Endometrium (tissue), 2 donors: ENCODE data around the gene GGPS1.
"Not testable (repeated sequence)": the region's sequence is repeated elsewhere in the genome, so short reads cannot be mapped to it uniquely, and the experiment has no call there.

Experiments
- FAIRE-seq: peaks from 2 replicates; lab custom pipeline; 2012; peaks lifted over from hg19 to GRCh38; lab: Jason Lieb, UNC
- donor health status: control.
- donor health status: control.

The GGPS1 gene

DNA sequence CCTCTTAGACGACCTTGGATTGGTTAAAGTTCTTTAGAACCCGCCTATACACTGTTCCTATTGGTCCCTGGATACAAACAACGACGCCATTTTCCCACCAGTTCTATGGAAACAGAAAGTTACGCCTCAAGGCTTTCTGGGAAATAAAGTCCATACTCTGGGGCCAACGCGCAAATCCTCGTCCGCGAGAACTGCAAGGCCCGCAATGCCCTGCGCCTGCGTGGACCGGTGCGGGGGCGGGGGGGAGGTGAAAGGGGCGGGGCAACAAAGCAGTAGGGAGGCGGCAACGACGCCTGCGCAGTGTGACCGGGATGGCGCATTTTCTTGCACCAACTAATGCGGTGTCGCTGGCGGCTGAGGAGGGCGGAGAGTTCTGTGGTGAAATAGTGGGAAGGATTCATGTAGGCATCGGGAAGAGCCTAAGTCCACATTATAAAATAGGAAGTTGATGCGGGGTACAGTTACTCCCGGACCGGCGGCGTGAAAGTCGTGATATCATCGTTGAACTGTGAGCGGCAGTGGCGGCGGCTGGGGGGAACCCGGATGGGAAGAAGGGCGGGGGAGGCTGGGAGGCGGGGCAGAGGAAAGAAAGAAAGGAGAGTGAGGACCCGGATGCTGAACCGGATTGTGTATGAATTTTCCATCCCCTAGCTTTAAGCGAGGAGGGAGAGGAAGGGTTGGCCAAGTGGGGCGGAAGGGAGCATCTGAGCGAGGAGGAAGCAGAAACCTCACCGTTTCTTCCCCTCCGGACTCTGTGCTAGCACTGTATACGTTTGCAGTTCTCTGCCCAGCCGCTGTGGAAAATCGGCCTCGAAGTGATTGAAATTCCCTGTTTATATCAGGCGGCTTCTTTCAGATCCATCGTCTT, at the start of gene GGPS1:
TSS of gene GGPS1 (plus strand) at position 300 of the 868 bp plus-strand sequence. CDS start 6,695 bp downstream, outside the sequence.
- peak; percentile 88 for FAIRE-seq

DNA sequence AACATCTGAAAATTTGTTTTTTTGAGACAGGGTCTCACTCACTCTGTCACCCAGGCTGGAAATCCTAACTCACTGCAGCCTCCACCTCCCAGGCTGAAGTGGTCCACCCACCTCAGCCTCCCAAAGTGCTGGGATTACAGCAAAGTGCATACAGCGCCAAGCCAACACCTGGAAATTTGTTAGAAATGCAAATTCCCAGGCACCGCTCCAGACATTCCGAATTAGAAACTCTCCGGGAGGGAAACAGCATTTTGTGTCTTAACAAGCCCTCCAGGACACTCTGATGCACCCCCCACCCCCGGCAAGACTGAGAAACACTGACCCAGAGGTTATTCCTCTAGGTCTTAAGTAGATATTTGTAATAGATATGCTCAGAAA, 49.5 kb upstream of the GGPS1 start:
- no peak for FAIRE-seq

DNA sequence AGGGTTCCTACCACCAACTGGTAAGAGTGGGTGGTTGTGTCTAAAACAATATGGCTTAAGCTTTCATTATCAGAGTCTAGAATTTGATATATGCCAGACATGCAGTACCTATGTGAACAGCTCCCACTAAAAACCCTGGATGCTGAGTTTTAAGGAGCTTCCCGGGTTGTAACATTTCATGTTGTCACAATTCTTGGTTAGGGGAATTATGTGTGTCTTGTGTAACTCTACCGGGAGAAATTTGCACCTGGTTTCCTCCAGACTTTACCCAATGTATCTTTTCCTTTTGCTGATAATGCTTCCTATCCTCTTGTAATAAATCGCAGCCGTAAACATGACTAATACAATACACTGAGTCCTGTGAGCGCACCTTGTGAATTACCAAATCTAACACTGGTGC, 48.7 kb upstream of the GGPS1 start:
- no peak for FAIRE-seq

DNA sequence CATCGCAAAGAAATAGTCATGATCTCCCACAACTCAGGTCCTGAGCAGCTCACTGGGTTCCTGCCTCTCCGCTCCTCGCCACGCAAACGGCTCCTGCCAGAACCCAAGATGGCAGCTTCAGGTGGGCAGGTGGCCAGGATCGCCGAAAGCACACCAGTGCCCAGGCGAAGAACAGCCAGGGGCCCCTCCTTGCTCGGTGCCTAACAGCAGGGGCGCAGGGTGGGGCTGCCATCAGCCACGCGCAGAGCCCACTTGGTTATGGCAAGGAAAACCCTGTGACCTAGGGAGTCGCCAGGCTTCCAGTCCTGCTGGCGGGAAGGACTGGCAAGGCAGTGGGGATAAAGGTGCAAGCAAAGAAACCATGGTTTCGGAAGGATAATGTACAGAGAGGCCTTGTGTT, 47.9 kb upstream of the GGPS1 start:
- no peak for FAIRE-seq

DNA sequence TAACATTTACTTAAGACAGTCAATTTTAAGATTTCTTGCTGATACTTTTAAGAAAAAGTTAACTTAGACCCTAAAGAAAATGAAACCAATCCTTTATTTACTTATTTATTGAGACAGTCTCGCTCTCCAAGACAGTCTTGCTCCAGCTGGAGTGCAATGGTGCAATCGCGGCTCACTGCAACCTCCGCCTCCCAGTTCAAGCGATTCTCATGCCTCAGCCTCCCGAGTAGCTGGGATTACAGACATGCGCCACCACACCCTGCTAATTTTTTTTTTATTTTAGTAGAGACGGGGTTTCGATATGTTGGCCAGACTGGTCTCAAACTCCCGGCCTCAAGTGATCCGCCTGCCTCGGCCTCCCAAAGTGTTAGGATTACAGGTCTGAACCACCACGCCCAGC, 44.7 kb upstream of the GGPS1 start:
- not testable (repeated sequence) for FAIRE-seq

DNA sequence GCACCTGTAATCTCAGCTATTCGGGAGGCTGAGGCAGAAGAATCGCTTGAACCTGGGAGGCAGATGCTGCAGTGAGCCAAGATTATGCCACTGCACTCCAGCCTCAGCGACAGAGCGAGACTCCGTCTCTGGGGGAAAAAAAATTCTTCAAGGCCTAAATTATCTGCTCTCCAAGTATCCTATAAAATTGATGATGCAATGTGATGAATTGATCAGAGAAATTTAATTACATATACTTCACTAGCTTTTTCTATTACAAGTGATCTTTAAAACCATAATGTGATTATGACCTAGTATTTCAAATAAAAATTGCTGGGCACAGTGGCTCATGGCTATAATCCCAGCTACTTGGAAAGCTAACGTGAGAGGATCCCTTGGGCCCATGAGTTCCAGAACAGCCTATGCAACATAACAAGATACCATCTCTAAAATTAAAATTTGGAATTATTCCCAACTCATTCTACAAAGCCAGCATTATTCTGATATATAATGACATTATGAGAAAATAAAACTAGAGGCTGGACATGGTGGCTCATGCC, 44.1 kb upstream of the GGPS1 start:
- no peak for FAIRE-seq

DNA sequence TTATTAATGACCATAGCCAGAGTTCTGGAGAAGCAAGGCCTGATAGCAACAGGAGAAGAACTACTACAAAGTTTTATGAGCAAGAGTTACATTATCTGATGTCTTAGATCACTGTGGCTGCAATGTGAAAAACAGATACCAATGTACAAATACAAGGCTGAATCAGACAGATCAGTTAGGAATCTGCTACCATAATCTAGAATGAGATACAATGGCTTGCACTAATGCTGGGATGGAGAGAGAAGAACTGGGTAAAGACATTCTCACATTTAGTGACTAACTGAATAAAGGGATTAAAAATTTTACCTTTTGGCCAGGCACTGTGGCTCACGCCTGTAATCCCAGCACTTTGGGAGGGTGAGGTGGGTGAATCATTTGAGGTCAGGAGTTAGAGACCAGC, 41.7 kb upstream of the GGPS1 start:
- no peak for FAIRE-seq

DNA sequence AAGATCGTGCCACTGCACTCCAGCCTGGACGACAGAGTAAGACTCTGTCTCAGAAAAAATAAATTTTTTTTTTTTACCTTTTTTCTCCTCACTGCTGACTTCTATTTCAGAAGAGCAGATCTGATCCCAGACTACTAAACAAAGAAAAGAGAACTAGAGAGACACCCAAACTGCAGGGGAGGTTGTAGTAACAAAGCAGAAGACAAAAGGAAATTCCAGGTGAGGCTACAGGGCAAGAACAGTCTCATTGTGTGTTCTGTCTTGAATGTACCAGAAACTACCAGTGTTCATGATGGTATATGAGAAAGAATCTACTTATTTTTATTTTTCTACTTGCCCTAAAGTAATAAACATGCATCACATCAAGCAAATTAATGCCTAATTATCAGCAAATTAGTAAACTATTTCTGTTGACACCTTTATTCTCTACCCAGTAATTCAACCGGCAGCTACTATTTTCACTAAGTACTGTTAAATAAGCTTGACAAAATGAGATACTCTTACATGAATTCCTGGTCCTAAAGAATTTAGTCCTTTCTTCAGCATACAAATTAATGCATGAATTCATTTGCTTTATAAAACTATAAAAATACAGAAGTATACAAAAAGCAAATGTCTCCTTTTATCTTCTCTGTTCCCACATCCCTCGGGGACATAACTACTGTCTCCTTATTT, 41.0 kb upstream of the GGPS1 start:
- no peak for FAIRE-seq

DNA sequence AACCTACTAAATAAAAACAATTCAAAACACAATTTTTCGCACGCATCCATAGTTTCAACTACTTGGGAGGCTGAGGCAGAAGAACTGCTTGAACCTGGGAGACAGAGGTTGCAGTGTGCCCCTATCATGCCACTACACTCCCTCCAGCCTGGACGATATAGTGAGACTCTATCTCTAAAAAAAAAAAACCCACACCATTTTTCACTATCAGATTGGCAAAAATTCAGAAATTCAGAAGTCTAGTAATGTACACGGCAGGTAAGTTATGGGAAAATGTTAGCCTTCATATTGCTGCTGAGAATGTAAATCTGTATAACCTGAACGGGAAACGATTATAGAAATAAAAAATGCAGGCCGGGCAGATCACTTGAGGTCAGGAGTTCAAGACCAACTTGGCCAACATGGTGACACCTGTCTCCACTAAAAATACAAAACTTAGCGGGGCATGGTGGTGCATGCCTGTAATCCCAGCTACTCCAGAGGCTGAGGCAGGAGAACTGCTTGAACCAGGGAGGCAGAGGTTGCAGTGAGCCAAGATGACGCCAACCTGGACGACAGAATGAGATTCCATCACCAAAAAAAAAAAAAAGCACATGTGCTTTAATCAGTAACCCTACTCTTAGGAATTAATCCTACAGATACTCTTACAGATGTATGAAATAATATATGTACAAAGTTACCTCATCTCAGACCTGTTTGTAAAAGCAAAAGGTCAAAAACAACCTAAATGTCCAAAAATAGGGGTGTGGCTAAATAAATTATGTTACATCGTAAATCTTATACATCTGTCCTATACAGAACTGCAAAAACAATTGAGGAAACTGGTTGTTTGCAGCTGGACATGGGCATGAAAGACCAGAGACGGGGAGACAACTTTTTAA, 38.3 kb upstream of the GGPS1 start:
- FAIRE-seq, result no peak

DNA sequence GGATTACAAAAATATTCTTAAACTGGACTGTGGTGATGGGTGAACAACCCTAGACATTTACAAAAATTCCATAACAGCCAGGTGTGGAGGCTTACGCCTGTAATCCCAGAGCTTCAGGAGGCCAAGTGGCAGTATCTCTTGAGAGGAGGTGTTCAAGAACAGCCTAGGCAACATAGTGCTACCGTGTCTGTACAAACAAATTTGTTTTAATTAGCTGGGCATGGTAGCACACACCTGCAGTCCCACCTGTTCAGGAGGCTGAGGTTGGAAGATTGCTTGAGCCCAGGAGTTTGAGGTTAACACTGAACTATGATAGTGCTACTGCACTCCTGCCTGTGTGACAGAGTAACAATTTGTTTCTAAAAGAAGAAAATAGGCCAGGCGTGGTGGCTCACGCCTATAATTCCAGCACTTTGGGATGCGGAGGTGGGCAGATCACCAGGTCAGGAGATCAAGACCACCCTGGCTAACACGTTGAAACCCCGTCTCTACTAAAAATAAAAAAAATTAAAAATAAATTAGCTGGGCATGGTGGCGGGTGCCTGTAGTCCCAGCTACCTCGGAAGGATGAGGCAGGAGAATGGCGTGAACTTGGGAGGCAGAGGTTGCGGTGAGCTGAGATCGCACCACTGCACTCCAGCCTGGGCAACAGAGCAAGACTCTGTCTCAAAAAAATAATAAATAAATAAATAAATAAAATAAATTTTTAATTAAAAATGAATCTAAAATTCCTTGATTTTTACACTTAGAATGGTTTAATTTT, 37.4 kb upstream of the GGPS1 start:
- no peak for FAIRE-seq

DNA sequence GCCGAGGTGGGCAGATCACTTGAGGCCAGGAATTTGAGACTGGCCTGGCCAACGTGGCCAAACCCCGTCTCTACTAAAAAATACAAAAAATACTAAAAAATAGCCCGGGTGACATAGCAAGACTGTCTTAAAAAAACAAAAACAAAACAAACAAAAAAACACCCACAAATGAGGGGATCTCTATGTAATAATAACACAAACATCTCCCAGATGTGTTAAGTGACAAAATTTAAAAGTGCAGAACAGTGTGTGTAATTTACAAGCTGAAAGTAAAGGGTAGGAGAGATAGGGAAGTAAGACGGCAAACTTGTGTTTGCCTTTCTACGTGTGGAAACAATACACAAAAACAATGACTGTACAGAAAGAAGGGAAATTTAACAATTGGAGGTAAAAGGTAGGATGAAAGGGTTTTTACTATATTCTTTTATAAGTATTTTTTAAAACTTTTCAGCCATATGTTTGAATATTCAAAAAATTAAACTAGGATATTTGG, 36.7 kb upstream of the GGPS1 start:
- FAIRE-seq, result peak; percentile 61

DNA sequence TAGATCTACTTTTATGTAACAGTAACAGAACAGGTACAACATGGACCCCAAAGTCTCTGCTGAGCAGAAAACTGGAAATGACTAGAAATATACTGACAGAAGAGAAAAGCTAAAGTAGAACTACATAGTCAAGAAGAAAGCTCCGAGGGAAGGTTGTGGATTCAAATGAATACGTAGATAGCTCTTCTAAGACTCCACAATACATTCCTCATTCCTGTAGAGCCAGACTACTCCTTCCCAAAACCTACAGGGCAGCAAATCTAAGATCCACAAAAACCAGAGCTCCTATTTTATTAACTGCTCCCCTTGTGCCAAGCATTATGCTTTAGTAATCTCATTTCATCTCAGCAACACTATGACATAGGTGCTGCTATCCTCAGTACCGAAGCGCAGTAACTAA, 35.6 kb upstream of the GGPS1 start:
- FAIRE-seq, result no peak

DNA sequence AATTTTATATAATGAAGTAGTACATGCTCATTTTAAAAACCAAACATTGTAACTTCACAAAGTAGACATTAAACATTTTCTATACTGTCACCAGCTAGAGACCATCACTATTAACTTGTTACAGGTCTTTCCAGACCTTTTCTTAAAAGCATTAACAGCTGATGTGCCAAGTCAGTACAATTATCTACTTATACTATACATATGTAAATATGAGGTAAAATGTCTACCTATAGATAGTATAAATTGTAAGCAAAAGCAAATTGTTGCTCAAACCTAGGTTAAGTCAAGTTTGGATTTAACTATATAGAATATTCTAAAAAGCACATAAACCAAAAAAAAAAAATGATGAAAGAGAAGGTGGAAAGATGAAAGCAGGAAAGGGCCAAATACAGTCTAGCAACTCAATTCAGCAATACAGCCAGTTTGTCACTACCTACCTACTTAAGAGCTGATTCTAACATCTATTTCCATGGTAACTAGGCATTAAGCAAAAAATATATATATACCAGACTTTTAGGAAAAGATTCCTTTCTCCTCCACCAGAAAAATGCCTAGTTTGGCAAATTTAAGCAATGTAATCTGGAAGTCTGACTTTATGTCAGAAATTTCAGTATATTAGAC, 34.9 kb upstream of the GGPS1 start:
- FAIRE-seq, result no peak

DNA sequence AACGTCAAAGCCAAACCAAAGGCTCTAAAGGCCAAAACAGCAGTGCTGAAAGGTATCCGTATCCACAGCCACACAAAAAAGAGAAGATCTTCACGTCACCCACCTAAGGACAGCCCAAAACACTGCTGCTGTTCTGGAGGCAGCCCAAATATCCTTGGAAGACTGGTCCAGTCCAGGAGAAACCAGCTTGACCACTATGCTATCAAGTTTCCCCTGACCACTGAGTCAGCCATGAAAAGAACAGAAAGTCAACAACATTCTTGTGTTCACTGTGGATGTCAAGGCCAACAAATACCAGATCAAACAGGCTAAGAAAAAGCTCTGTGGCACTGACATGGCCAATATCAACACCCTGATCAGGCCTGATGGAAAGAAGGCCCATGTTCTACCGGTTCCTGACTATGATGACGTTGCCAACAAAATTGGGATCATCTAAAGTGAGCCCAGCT, 32.4 kb upstream of the GGPS1 start:
- FAIRE-seq, result no peak

DNA sequence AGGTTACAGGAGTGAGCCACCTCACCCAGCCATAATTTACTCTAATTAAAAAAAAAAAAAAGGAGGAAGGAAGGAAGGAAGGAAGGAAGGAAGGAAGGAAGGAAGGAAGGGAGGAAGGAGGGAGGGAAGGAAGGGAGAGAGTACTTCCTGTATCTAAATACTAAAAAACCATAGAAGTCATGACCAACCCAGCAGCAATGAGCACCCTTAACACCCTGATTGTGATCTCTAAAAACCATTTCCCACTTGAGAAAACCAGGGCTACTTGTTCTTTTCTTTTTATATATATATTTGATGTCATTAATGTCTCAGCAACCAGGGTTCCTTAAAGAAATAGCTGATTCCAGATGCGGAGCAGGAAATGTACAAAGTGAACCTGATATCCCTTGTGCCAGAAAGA, 31.6 kb upstream of the GGPS1 start:
- FAIRE-seq, result no peak

DNA sequence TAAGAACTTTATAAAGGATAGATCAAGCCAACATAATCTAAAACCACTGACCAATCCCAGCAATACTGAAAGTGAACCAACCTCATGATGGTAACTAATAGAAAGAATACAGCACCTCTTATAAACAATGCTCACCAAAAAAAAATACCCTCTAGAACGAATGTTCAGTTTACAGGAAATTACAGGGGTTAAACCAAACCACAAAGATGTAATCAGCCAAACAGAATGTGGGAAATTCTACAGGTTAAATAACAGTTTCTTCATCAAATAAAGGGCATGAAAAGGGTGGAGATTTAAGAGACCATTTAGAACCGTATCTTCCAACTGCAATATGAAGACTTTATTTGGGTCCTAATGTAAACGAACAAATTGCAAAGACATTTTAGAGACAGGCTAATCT, 30.8 kb upstream of the GGPS1 start:
- no peak for FAIRE-seq

DNA sequence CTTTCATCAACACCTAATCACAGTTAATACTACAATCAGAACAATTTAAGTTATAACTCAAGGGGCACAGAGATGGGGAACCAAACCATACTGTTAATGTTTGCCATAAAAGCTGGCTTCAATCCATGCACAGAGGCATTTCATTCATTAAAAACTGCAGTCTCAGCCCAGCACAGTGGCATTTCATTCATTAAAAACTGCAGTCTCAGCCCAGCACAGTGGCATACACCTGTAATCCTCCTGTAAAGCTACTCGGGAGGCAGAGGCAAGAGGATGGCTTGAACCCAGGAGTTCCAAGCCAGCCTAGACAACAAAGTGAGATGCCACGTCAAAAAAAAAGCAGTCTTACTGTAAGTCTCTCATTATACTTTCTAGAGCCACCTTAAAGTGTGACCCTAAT, 29.6 kb upstream of the GGPS1 start:
- FAIRE-seq, result no peak

DNA sequence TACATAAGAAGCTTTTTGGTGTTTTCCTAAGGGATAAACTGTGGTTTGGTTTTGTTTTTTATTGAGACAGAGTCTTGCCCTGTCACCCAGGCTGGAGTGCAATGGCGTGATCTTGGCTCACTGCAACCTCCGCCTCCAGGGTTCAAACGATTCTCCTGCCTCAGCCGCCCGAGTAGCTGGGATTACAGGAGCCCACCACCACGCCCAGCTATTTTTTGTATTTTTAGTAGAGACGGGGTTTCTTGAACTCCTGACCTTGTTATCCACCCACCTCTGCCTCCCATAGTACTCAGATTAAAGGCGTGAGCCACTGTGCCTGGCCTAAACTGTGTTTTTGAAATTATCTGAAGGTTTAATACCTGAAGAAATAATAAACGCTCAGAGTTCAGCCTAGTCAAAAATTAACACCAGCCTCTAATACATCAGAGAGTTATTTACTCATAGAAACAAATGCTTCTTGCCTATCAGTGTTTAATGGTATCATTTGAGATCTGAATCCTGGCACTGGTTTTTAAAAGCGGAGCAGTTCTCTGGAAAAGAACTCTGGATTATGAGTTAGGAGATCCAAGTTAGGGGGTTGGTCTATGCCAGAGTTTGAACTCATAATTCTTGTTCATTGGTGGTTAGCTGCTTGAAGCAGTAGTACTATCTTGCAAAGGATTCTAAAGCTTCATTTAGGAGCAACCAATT, 29.1 kb upstream of the GGPS1 start:
- FAIRE-seq, result no peak

DNA sequence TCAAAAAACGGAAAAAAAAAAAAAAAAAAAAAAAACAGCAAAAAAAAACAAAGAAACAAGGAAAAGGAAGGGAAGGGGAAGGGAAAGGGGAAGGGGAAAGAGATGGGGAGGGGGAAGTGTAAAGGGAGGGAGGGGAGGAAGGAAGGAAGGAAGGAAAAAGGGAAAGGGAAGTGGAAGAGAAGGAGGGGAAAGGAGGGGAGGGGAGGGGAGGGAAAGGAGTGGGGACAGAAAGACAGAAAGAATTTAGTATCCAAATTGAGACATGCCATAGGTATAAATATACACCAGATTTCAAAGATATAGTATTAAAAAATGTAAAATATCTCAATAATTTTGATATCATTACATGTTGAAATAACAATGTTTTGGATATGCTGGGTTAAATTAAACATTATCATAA, 26.2 kb upstream of the GGPS1 start:
- no peak for FAIRE-seq
